NOMO-1 (cell line): Measurements from ENCODE around the gene RPS25.
"Not testable (repeated sequence)": the region's sequence is repeated elsewhere in the genome, so short reads cannot be mapped to it uniquely, and the experiment has no call there.

Source experiments
- DNase-seq, 2 experiments: peaks; one replicate each; lab custom pipeline; 2025; ENCODE audit not compliant: unreplicated experiment in 2 of 2; lab: John Stamatoyannopoulos, UW

Gene RPS25

DNA sequence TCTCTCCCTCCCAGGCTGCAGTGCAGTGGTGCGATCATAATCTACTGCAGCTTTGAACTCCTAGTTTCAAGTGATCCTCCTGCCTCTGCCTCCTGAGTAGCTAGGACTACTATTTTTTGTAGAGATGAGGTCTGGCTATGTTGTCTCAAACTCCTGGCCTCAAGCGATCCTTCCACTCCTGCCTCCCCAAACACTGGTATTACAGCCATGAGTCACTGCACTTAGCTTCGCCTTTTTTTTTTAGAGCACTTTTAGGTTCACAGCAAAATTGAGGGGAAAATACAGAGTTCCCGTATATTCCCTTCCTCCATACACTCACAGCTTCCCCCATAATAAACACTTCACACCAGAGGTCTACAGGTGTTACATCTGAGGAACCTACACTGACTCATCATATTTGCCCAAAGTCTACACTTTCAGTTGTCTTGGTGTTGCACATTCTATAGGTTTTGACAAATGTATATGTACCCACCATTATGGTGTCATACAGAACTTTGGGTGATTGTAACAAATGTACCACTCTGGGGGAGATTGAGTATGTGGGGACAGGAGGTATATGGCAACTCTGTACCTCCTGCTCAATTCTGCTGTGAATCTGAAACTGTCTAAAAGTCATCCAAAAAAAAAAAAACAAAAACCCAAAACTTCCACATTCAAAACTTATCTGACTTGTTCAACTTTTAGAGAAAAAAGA lies 23.8 kb upstream of the RPS25 start:
- DNase-seq = no peak

DNA sequence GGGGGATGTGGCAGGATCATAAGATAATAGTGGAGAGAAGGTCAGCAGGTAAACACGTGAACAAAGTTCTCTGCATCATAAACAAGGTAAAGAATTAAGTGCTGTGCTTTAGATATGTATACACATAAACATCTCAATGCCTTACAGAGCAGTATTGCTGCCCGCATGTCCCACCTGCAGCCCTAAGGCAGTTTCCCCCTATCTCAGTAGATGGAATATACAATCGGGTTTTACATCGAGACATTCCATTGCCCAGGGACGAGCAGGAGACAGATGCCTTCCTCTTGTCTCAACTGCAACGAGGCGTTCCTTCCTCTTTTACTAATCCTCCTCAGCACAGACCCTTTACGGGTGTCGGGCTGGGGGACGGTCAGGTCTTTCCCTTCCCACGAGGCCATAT lies 21.3 kb upstream of the RPS25 start:
- DNase-seq = not testable (repeated sequence)

DNA sequence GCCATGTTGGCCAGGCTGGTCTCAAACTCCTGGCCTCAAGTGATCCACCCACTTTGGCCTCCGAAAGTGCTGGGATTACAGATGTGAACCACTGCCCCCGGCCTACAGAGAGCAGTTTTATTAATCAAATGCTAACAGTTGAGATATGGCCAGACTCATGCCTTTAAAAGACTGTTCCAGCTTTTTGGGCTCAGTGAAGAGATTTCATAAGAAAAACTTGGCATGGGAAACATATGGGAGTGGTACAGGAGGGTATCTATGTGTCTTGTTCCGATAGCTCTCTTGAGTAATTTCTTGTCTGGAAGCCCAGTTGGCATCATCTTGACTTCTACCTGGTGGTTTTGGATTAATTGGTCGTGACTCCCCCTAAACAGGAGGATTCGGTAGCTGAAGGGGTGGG lies 20.7 kb upstream of the RPS25 start:
- DNase-seq = no peak

DNA sequence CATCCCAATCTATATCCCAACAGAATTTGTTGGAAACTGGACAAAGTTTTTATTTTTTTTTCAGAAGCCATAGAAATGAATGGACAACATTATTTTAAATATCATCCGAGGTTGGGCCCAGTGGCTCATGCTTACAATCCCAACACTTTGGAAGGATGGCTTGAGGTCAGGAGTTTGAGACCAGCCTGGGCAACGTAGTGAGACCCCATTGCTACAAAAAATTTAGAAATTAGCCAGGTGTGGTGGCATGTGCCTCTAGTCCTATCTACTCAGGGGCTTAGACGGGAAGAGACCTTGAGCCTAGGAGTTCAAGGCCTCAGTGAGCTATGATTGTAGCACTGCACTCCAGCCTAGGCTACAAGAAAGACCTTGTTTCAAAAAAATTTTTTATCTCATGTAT lies 16.7 kb upstream of the RPS25 start:
- DNase-seq = no peak

DNA sequence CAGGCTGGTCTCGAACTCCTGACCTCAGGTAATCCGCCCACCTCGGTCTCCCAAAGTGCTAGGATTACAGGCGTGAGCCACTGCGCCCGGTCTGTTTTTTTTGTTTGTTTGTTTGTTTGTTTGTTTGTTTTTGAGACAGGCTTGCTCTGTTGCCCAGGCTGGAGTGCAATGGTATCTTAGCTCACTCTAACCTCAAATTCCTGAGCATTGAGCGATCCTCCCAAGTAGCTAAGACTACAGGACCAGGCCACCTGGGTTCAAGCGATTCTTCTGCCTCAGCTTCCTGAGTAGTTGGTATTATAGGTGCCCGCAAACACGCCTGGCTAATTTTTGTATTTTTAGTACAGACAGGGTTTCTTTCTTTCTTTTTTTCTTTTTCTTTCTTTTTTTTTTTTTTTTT lies 15.3 kb upstream of the RPS25 start:
- DNase-seq = not testable (repeated sequence)

DNA sequence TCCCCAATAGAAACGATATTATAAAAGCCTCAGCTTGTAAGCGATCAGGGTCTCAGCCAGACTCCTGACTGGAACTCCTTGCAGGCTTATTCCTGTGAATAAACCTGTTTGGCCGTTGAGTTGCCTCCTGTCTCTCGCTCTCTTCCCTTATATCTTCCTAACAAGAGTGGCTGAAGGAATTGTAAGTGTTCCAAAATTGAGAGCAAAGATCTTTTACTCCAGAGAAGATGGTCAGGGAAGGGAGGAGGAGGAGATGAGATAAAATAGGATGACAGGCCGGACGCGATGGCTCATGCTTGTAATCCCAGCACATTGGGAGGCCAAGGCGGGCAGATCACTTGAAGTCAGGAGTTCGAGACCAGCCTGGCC lies 13.8 kb upstream of the RPS25 start:
- no peak for DNase-seq

DNA sequence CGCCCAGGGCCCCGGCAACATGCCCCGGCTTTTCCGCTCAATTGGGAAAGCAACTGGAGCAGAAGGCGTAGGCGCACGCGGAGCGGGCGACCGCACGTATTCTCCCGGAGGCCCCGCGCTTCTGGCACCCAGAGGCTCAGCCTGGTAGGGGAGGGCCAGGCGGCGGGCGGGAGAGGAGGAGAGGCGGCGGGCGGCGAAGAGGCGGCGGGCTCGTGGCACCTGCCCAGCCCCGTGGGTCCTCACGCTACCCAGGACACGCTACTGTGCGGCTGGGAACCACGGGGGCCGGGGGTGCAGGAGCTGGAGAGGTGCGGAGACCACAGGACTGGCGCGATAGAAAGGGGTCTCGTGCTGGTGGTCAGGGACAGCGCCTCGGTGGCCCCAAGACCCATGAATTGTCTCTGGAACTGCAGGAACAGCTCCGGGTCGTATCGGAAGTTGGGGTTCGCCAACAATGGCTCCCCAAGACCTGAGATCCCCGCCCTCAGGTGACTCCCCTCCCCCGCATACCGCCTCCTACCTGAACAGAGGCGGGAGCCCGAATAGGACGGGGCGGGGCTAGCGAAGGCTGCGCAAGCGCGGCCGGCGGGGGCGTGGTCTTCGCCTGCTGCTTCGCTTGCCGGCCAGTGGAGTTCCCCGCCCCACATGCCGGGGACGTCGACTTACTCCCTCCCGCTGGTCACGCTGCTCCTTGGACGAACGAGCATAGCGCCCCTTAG lies 12.3 kb upstream of the RPS25 start, which contains the start of gene SLC37A4:
Gene SLC37A4 (minus strand): TSS at position 549 of the 719 bp plus-strand sequence.
- peak; percentile 97 for DNase-seq

DNA sequence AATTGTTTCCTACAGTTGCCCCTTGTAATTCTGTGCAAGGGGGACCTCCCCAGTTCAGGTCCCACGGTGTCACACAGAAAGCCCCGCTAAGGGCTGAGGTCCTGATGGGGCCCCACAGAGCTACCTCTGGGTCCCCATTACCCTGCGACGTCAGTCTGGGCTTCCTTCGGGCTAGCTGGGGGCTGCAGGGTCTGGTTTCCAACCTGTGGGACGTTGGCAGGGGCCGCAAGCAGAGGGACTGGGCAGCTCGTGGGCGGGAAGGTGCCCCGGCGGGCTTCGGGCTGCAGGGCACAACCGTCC lies 11.8 kb upstream of the RPS25 start:
- no peak for DNase-seq

DNA sequence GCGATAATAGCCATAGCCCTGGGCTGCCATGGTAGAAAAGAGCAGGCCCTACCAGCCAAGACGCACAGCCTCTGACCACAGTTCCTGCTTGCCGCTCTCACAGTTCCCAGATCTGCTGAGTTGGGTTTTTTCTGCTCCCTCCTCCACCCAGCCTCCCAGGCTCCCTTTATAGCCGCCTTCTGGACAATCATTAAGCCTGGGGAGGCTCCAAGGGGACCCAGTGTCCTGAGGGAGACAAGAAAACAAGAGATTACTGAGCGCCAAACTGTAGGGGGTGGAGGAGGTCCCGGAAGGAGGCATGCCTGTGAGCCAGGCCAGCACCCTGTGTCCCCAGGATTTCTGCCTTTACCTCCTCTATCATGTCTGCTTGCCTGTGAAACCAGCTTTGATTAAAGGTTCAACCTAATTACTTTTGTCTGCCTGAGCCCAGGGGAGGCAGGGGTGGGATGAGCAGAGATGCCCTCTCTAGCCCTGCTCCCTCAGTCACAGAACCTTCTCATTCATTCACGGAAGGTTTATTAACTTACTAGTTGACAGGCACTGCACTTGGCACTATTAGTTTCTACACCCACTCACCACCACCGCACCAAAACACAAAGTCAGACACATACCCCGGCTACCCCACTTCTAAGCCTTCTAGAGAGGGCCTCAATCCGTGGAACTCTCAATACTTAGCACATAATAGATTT lies 11.3 kb upstream of the RPS25 start:
- no peak for DNase-seq

DNA sequence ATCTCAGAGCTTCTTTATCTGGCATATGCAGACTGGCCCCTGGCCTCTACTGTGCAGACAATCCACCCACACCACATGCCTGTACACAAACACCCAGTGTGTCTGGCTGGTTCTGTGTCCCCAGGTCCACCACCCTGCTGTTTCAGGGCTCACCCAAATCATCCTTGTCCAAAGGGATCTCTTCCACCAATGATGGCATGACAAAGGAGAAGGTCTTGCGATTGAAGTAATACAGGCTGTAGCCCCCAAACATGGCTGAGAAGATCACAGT lies 10.9 kb upstream of the RPS25 start:
- no peak for DNase-seq

DNA sequence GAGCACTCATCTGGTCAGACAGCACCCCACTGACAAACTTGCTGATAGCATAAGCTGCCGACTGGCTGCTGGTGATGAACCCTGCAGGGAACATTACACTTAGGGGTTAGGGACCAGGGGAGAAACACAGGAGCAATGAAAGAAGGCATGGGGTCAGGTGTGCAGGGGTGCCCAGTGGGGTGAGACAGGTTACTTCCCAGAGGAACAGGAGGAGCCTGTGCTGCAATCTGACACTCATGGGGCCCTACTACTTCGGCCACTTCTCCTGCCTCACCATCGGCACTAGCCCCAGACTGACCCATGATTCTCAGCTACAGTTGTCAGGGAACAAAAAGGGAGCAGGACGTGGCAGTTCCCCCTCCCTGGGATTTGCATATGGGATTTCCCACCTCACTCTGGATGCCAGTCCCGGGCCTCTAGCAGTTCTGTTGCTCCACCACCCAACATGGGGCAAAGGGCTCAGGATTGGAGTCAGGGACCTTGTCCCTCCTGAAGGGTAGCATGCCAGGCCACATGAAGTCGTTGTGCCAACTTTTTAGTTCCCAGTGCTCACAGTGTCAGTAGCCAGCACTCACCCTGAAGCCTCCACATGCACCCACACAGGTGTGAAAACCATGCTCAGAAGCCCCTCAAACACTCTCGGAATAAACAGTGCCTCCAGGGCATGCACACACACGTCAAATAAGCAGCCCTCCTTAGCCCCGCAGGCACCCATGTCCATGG lies 10.4 kb upstream of the RPS25 start:
- DNase-seq = no peak

DNA sequence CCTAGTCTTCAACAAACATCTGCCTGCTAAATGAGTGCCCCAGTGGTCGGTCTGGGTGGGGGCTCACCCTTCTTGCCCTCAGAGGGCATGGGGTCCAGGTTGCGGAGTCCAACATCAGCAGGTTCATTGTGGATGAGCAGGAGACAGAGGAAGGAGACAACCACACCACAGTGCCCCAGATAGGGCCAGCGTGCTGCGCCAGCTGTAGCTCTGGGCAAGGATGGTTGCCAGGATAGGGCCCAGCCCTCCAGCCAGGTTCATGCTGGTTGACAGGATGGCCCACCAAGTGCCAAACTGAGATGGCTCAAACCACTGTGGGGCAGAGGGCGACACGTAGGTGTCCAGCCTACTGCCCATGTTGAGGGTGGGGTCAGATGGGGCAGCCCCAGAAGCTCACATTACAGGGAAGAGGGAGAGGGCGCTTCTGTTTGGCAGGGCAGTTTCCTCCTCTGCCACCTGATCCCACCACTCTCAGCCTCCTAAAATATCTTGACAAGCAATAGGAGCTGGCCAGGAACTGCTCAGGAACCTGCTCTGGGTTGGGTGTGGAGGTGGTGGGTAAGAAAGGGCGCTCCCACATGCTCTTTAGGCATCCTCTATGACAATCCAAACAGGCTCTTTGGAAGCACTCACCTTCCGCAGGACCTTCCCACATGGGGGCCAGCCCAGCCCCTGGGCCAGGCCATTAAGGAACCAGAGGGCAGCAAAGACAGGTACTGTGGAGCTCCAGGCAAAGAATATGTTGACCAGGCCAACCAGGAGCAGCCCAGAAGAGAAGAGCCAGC lies 9.6 kb upstream of the RPS25 start:
- no peak for DNase-seq

DNA sequence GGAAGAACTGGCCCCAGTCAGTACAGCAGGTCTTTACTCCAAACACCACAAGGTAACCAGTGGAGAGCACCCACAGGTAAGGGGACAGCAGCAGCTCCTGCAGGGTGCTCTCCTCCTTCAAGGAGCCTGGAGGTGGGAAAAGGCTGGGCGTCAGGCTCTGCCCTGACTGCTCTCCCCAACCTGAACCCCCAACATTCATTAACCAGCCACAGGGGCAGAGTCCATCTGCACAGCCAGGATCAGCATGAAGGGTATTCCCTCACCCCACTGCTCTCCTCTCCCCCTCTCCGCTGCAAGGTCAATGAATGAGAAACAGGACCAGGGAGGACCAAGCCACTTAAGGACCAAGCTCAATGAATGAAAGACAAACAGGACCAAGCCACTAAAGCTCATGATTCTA lies 8.8 kb upstream of the RPS25 start:
- DNase-seq = no peak

DNA sequence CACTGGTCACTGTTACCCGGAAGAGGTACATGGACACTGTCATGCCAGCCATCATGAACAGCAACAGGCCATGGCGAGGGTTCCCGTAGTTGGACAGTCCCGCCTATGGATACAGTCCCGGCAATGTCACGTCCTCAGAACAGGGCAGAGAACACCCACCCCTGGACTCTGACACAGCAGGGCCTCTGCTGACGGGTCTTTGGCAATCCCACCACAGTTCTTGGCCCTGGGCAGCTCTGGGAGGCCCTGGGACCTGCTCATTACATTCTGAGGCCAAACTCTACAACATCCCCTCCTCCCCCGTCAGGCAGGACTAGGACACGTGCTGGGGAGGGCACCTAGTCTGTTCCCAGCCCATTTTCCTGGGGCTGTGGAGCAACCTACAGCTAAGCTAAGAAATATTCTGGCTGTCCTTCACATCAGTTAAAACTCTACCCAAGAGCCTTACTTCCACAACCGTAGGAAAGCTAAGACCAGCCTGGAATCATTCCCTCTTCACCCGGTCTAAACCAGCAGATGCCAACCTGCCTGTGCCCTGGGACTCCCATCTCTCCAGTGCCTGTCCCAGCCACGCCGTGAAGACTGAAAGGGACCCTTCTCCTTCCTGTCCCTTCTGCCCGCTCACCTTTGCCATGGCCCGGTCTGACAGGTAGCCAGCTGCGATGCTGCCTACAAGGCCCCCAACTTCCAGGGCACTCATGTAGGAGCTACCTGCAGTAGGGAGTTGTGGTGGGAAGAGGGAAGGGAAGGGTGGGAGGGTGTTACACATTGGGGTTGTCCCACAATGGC lies 8.0 kb upstream of the RPS25 start:
- no peak for DNase-seq

DNA sequence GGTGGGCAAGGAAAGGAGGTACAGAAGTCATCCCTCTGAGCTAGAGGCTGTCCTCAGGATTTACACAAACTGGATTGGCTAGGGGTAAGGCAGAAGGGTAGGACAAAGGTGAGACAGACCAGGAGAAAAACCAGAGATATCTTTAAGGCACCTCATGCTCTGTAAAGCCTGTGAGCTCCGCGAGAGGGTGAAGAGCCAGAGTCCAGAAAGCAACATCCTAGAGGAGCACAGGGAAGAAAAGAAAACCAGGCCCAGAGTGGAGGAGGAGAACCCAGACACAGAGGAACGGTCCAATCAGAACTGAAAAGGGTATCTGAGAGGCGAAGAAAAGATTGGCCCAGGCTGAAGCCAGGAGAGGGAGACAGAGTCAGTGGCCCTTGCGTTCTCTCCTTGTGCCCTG lies 7.4 kb upstream of the RPS25 start:
- DNase-seq = no peak

DNA sequence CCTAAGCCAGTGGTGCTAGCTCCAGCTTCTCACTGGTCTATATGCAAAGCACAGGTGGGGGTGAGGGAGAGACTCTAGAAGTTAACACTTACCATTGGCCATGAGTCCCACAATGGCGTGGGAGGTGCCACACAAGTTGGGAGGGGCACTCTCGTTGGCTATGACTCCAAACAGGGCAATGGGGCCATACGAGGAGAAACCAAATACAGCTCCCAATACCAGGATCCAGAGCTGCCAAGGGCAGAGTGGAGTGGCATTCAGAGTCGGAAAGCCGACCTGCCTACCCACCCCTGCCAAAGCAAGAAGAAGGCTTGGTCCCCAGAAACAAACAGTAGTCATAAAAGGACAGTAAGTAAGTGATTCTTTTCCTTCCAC lies 6.9 kb upstream of the RPS25 start:
- no peak for DNase-seq

DNA sequence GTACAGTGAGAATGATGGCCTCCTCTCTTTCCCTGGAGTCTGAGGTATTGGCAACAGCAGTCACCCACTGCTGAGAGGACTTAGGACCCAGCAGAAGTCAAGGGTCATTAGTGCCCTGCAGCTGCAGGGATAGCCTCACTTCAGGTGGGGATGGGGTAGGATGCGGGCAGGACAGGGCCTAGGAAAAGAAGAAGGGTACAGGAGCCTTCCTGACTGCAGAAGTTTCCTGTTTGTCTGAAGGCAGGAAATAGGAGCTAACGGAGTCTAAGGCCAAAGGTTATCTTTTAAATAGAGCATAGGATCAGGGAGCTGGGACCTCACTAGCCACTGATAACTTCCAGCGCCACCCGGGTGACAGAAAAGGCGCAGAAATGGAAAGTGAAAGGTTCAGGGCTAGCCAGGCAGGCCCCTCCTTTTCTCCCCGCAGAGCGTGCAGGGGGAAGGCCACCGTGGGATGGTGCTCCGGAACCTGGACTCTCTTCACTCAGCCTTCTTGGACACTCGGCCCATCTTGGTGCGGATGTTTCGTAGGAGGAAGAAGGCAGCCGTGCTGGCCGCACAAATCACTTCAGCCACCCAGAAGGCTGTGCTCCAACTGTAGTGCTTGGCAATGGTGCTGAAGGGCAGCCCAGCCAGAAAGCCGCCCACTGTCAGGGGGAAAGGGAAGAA lies 6.4 kb upstream of the RPS25 start:
- DNase-seq = no peak

DNA sequence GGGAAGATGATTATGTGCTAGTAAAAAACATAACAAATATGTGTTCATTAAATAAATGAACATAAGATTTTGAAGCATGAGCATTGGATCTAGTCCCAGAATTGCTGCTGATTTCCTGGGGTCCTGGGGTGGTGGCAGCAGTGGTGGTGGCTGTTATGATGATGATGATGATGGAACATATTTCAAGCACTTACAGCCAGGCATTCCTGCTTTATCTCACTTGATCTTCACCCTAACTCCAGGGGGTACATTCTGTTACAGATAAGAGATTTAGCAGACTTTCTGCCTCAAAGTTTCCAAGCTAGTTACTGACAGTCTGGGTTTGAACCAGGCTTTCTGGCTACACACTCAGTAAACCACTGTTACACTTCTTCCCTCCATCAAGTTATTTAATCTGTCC lies 5.6 kb upstream of the RPS25 start:
- DNase-seq = no peak

DNA sequence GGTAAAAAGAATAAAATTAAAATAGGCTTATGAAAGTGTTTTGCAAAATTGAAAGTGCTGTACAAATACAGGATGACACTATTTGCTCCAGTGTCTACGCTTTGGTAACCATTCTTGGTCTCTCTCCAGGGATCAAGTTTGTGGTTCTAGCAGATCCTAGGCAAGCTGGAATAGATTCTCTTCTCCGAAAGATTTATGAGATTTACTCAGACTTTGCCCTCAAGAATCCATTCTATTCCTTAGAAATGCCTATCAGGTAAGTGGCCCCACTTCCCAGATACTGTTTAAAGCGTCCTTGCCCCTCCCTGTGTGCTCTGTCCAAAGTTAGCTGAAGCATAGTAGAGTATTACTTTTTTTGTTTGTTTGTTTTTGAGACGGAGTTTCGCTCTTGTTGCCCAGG lies 3.5 kb upstream of the RPS25 start:
- no peak for DNase-seq

DNA sequence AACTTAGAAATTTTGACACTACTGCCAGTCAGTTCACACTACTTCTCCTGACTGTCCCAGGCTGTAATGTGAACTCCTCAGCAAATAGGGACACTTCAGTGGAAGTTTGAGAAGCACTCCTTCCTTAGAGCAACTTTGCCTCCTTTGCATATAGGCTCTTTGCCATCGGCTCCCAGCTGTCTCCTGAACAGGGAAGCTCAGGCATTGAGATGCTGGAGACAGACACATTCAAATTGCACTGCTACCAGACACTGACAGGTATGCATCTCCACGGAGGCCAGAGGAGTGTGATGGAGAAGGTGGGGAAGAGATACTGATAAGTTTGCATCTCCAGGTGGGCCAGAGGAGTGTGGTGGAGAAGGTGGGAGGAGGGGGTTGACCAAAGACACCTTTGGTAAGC lies 1.9 kb upstream of the RPS25 start:
- DNase-seq = no peak
